SJSA1 (cell line): ENCODE measurements around the gene KCNF1. TPM values are rescaled to one million over a fixed set of nuclear protein-coding genes. Genes with fewer than 3 reads are reported as not detected.

ENCODE experiments used
- DNase-seq, 2 experiments: peaks; one replicate each; pipeline ENCODE4 v3.0.0-alpha.2; 2015 to 2020; ENCODE audit warnings: low spot score in 2 of 2, low read depth in 1 of 2
- H3K27ac ChIP-seq: fragments of 250-450 bp; sonication (Bioruptor Pico); 2 replicates; pipeline ENCODE4 v1.5.1; 2020; ENCODE audit warnings: mild to moderate bottlenecking, moderate library complexity
- H3K27me3 ChIP-seq: fragments of 250-450 bp; sonication (Bioruptor Pico); replicated peaks from 2 replicates; pipeline ENCODE4 v1.5.1; 2020; ENCODE audit warnings: mild to moderate bottlenecking, moderate library complexity
- H3K36me3 ChIP-seq: fragments of 250-450 bp; sonication (Bioruptor Pico); 2 replicates; pipeline ENCODE4 v1.5.1; 2020; ENCODE audit warnings: mild to moderate bottlenecking
- H3K4me1 ChIP-seq: fragments of 250-450 bp; sonication (Bioruptor Pico); replicated peaks from 2 replicates; pipeline ENCODE4 v1.6.1; 2021; ENCODE audit warnings: mild to moderate bottlenecking
- H3K4me3 ChIP-seq: fragments of 250-450 bp; sonication (Bioruptor Pico); 2 replicates; pipeline ENCODE4 v1.5.1; 2020; ENCODE audit warnings: mild to moderate bottlenecking
- H3K9me3 ChIP-seq: fragments of 250-450 bp; sonication (Bioruptor Pico); replicated peaks from 2 replicates; pipeline ENCODE4 v1.5.1; 2020; ENCODE audit warnings: mild to moderate bottlenecking
- total RNA-seq: library from RNA; depleted of rRNA; stranded (reverse); fragments of >200 nt; shearing (Covaris generic); gene quantifications from 2 replicates; pipeline ENCODE4 v1.2.3, GENCODE V29; 2014

The KCNF1 gene
- total RNA-seq, 1 experiment from 2014 or later, result 0.24 TPM

GRCh38 chr2:10923965-10924364 is 12.2 kb downstream of the KCNF1 start:
- Histone ChIP-seq H3K4me3 (no peak overlapping the region), H3K27me3 (peaks cover 7% of the 10 kb centered on the region), H3K9me3 (no peaks in the 10 kb centered on the region), H3K27ac (no peak overlapping the region), H3K36me3 (no peaks in the 10 kb centered on the region), H3K4me1 (no peaks in the 10 kb centered on the region)
- DNase-seq, result no peak

GRCh38 chr2:10924441-10924840 is 12.7 kb downstream of the KCNF1 start:
- Histone ChIP-seq H3K4me3 (no peak overlapping the region), H3K27ac (no peak overlapping the region), H3K36me3 (no peaks in the 10 kb centered on the region), H3K9me3 (no peaks in the 10 kb centered on the region), H3K4me1 (no peaks in the 10 kb centered on the region), H3K27me3 (peaks cover 7% of the 10 kb centered on the region)
- DNase-seq, result no peak

- Histone ChIP-seq H3K27ac (no peak overlapping the region), H3K36me3 (no peaks in the 10 kb centered on the region), H3K4me3 (no peak overlapping the region), H3K4me1 (no peaks in the 10 kb centered on the region), H3K9me3 (no peaks in the 10 kb centered on the region), H3K27me3 (peaks cover 10% of the 10 kb centered on the region)
- no peak for DNase-seq
Observed at GRCh38 chr2:10924859-10925258, 13.1 kb downstream of the KCNF1 start.

GRCh38 chr2:10926191-10926820 is 14.6 kb downstream of the KCNF1 start:
- Histone ChIP-seq H3K4me1 (no peaks in the 10 kb centered on the region), H3K9me3 (no peaks in the 10 kb centered on the region), H3K4me3 (no peak overlapping the region), H3K27me3 (peaks cover 15% of the 10 kb centered on the region), H3K36me3 (no peaks in the 10 kb centered on the region), H3K27ac (no peak overlapping the region)
- no peak for DNase-seq

- DNase-seq, result no peak
- peaks cover 15% of the 10 kb centered on the region for H3K27me3 ChIP-seq
- no peaks in the 10 kb centered on the region for H3K9me3 ChIP-seq
- H3K4me3 ChIP-seq, result no peak overlapping the region
- no peak overlapping the region for H3K27ac ChIP-seq
- H3K4me1 ChIP-seq, result peaks cover 12% of the 10 kb centered on the region
- H3K36me3 ChIP-seq, result no peaks in the 10 kb centered on the region
Observed at GRCh38 chr2:10930721-10931516, 19.2 kb downstream of the KCNF1 start.

DNA sequence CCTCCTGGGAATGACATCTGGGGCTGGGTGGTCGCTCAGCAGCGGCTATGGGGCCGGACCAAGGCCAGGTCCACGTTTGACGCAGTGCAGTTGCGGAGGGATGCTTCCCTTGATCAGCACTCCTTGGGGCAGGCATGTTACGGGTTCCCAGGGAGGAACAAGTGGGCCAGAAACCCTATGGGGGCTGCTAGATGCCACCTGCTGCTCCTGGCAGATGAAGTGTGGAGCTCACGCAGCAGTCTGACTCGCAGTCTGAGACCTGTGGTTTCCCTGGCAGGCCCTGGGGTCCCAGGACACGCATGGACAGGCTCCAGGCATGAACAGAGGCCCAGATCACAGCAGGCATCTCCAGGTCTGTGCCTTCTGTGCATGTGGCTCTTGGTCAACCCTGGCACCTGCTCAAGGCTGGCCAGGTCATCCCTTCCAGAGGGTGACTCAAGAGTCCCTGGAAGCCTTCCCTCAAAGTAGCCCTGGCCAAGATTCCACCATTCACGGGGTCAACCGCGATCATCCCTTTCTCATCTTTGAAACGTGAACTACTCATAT is 20.0 kb downstream of the KCNF1 start:
- Histone ChIP-seq H3K27ac (no peak overlapping the region), H3K36me3 (no peaks in the 10 kb centered on the region), H3K9me3 (no peaks in the 10 kb centered on the region), H3K27me3 (peaks cover 15% of the 10 kb centered on the region), H3K4me1 (peaks cover 18% of the 10 kb centered on the region), H3K4me3 (no peak overlapping the region)
- DNase-seq, result no peak

DNA sequence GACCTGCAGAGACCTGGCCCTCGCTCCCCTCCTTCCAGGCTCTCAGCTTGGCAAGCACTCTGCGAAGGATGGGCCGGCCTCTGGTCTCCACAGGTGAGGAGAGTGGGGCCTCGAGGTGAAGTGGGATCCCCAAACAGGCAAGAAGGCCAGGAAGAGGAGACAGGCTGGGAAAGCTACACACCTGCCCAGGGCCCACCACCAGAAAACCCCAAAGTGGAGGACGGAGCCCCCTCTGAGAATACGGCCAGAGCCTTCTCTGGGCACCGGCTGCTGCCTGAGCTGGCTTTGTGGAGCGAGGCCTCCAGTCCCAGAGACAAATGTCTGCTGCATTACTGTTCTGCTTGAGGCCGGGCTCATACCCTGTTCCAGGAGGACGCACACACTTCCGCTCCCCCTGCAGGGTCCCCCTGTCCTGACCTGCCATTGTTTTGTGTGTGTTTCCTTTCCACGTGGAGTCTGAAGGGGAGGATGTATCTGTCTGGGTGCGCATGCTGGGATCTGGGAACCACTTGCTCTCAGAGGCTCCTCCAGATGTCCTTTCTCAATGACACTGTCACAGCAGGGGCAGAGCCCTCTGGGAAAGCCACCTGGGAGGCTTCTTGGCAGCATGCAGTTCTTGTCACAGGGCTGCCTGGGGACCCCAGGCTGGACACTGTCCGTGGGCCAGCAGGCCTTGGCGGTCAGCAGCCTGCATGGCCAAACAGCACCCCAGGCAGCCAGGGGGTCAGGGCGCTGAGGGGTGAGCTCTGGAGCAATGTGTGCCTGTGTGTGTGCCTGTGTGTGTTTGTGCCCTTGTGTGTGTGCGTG is 20.8 kb downstream of the KCNF1 start:
- DNase-seq, result no peak
- Histone ChIP-seq H3K4me1 (peaks cover 24% of the 10 kb centered on the region), H3K9me3 (no peaks in the 10 kb centered on the region), H3K36me3 (no peaks in the 10 kb centered on the region), H3K27me3 (peaks cover 8% of the 10 kb centered on the region), H3K4me3 (no peak overlapping the region), H3K27ac (no peak overlapping the region)

DNA sequence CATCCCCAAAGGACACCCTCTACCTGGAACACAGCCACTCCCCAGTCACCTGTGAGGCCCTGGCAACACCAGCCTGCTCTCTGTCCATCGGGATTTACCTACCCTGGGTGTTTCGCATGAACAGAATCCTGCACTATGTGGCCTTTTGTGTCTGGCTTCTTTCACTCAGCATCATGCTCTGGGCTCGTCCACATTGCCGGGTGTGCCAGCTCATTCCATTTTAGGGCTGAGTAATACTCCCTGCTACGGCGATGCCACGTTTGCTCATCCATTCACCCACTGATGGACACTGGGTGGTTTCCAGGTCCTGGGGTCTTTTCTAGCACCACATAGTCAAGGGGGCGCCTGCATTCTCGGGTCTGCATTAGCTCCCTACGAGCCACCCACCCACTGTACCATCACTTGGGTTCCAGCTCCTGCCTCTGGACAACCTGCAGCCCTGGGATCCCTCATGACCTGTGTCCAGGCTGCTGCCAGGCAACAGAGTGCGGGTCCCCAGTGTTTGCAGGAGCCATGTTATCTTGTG is 22.0 kb downstream of the KCNF1 start:
- DNase-seq, result no peak
- Histone ChIP-seq H3K4me3 (no peak overlapping the region), H3K27ac (no peak overlapping the region), H3K27me3 (peaks cover 8% of the 10 kb centered on the region), H3K4me1 (peaks cover 24% of the 10 kb centered on the region), H3K36me3 (no peaks in the 10 kb centered on the region), H3K9me3 (peaks cover 4% of the 10 kb centered on the region)

DNA sequence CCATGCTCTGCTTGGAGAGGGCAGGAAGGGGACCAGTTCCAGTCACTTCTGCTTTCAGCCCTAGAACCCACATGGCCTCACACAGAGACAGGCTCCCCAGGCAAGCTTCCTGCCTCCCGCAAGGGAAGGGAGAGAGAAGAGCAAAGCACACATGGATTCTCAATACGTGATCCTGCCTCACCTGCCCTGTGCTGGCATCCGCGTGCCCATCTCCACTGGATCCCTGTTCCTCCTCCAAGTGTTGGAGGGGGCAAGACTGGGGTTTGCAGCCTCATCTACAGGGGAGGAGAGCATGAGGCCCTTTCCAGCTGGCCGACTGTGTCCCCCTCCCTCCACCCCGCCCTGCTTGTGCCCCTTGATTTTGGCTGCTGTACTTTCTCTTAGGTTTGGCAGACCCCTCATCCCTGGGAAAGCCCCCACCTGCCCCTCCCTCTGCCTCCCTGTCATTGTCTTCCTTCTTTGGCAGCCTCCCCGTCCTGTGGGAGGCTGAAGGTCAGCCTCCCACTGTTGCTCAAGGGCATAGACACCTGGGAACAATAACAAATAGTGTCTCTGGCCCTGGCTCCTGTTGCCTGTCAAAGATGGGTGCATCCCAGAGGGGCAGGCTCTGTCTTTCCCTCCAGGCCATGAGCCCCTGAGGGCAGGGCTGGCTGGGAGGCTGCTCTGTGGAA is 22.7 kb downstream of the KCNF1 start:
- H3K4me3 ChIP-seq, result no peak overlapping the region
- H3K9me3 ChIP-seq, result peaks cover 11% of the 10 kb centered on the region
- no peaks in the 10 kb centered on the region for H3K36me3 ChIP-seq
- peaks cover 24% of the 10 kb centered on the region for H3K4me1 ChIP-seq
- H3K27me3 ChIP-seq, result peaks cover 8% of the 10 kb centered on the region
- H3K27ac ChIP-seq, result no peak overlapping the region
- DNase-seq, result no peak

- H3K27ac ChIP-seq, result no peak overlapping the region
- no peaks in the 10 kb centered on the region for H3K36me3 ChIP-seq
- no peak overlapping the region for H3K4me3 ChIP-seq
- H3K27me3 ChIP-seq, result peaks cover 4% of the 10 kb centered on the region; the same call in 1 of the 2 replicates
- peaks cover 11% of the 10 kb centered on the region for H3K9me3 ChIP-seq
- DNase-seq, result no peak
- H3K4me1 ChIP-seq, result peaks cover 24% of the 10 kb centered on the region
Observed at GRCh38 chr2:10934979-10935350, 23.2 kb downstream of the KCNF1 start.

GRCh38 chr2:10935366-10935918 is 23.7 kb downstream of the KCNF1 start:
- DNase-seq, result no peak
- H3K4me3 ChIP-seq, result no peak overlapping the region
- no peaks in the 10 kb centered on the region for H3K36me3 ChIP-seq
- peaks cover 11% of the 10 kb centered on the region for H3K9me3 ChIP-seq
- H3K27me3 ChIP-seq, result no peaks in the 10 kb centered on the region
- peaks cover 24% of the 10 kb centered on the region for H3K4me1 ChIP-seq
- peak overlapping the region; percentile 65 for H3K27ac ChIP-seq

DNA sequence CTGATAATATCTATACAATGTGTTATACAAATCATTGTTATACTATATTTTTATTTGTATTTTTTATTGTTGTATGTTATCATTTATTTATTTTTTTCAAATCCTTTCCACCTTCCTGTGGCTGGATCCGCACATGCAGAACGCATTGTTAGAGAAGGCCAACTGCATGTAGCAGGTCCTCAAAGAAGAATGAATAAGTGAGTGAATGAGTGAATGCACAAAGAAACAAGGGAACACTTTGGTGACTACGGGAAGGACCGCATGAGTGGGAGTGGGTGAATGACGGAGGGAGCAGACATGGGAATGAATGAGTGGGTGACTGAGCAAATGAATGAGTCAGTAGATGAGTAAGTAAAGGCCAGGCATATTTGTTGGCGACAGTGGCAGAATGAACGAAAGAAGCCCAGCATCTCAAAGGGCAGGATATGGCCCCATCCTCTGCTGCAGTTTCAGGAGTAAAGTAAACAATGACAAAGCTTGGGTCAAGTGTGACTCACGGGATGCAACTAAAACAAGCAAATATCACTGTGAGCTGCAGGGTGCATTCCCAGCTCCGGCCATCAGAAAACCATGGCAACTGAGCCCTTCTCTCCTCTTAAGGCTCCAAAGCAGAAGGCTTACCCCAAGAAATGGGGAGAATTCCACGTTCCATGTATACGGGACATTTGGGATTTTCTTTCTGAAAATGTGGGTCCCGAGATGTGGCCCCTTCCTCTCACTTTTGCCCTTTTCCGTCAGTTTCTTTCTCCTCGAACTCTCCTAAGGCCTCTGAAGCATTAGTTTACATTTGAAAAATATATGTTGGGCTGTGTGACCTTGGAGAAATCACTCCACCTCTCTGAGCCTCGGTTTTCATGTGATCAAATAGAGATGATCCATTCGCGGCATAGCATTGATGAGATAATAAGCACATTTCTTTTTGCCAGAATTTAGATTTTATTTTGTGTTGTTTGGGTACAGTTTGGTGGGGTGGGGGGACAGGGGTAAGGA is 24.5 kb downstream of the KCNF1 start:
- H3K9me3 ChIP-seq, result peaks cover 11% of the 10 kb centered on the region
- no peaks in the 10 kb centered on the region for H3K27me3 ChIP-seq
- peaks cover 24% of the 10 kb centered on the region for H3K4me1 ChIP-seq
- H3K4me3 ChIP-seq, result no peak overlapping the region
- H3K36me3 ChIP-seq, result no peaks in the 10 kb centered on the region
- H3K27ac ChIP-seq, result peak overlapping the region; percentile 86
- DNase-seq, result peak; percentile 93 to 94
